ENCODE results near the gene ADAMTS3.

GRCh38 chr4:72313121-72313520, 255.9 kb downstream of the ADAMTS3 start:
- TF ChIP-seq POLR2A (IDR thresholded peaks at IDR 0.05; ENCODE audit: low read length) (no peak), SMC3 (IDR thresholded peaks at IDR 0.05) (no peak), NR3C1 (IDR thresholded peaks at IDR 0.05) (no peak), RAD21 (conservative IDR thresholded peaks at IDR 0.05 in 1 of 2, IDR thresholded peaks at IDR 0.05 in 1 of 2) (no peak), MAX (IDR thresholded peaks at IDR 0.05) (no peak), CEBPB (IDR thresholded peaks at IDR 0.05) (no peak), CTCF (IDR thresholded peaks at IDR 0.05) (no peak), ZFP36 (IDR thresholded peaks at IDR 0.05; ENCODE audit: borderline replicate concordance, partially characterized antibody) (no peak), ZC3H11A (IDR thresholded peaks at IDR 0.05) (no peak), REST (IDR thresholded peaks at IDR 0.05) (no peak)
